SK-N-SH (cell line): ENCODE measurements around the gene PLEKHA3.

Experiments used
- CTCF ChIP-seq: fragments of 200-600 bp; sonication (generic); IDR thresholded peaks from 2 replicates; pipeline ENCODE4 v1.6.1; 2017; ENCODE audit warnings: antibody characterized with exemption, mild to moderate bottlenecking, moderate library complexity
- FOXM1 ChIP-seq: IDR thresholded peaks from 2 replicates; pipeline ENCODE4 v1.4.0; 2012; ENCODE audit warnings: low read depth, mild to moderate bottlenecking
- GABPA ChIP-seq: IDR thresholded peaks from 2 replicates; pipeline ENCODE4 v1.4.0; 2012; ENCODE audit warnings: low read depth, mild to moderate bottlenecking
- POLR2AphosphoS5 ChIP-seq: IDR thresholded peaks from 2 replicates; pipeline ENCODE4 v1.6.1; 2012; ENCODE audit warnings: low read depth, low read length
- RAD21 ChIP-seq: IDR thresholded peaks from 2 replicates; pipeline ENCODE4 v1.6.1; 2012; ENCODE audit warnings: mild to moderate bottlenecking, low read length
- RCOR1 ChIP-seq: fragments of 150-350 bp; IDR thresholded peaks from 2 replicates; pipeline ENCODE4 v1.6.1; 2017; ENCODE audit warnings: antibody characterized with exemption, low read length
- RXRA ChIP-seq: IDR thresholded peaks from 2 replicates; pipeline ENCODE4 v1.4.0; 2012; ENCODE audit warnings: low read depth, mild to moderate bottlenecking, borderline replicate concordance
- TCF12 ChIP-seq: IDR thresholded peaks from 2 replicates; pipeline ENCODE4 v1.4.0; 2012
- USF2 ChIP-seq: fragments of 150-350 bp; IDR thresholded peaks from 2 replicates; pipeline ENCODE4 v1.6.1; 2017; ENCODE audit warnings: antibody characterized with exemption, low read length, low read depth, borderline replicate concordance

GRCh38 chr2:178478130-178478438, 2.2 kb upstream of the PLEKHA3 start:
- TF ChIP-seq CTCF (no peak), GABPA (no peak), USF2 (no peak), RXRA (no peak), RCOR1 (no peak), FOXM1 (no peak), RAD21 (no peak), TCF12 (no peak), POLR2AphosphoS5 (no peak)
